Measurements from ENCODE around the gene ALB.

DNA sequence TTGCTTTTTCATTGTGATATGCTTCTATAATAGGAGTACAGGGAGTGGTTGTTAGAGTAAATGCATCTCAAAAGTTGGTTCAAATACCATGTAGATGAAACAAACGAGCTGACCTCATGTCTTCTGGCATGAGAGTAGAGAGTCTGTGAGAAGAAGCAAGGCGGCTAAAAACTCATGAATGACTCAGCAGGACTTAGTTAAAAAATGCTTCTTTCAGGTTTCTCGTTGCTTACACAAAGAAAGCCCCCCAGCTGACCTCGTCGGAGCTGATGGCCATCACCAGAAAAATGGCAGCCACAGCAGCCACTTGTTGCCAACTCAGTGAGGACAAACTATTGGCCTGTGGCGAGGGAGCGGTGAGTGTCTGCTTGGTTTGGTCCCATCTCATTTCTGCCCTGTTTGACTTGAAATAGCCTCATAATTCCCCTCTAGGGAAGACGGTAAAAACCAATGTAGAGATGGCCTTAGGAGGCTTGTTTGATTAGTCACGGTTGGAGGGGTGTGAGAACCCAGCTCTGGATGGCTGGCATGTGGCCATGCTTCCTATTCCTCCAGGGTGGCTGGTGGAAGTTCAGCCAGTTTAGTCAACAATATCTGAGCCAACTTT is 46.4 kb downstream of the ALB start:
- TF ChIP-seq, protein P1, sequence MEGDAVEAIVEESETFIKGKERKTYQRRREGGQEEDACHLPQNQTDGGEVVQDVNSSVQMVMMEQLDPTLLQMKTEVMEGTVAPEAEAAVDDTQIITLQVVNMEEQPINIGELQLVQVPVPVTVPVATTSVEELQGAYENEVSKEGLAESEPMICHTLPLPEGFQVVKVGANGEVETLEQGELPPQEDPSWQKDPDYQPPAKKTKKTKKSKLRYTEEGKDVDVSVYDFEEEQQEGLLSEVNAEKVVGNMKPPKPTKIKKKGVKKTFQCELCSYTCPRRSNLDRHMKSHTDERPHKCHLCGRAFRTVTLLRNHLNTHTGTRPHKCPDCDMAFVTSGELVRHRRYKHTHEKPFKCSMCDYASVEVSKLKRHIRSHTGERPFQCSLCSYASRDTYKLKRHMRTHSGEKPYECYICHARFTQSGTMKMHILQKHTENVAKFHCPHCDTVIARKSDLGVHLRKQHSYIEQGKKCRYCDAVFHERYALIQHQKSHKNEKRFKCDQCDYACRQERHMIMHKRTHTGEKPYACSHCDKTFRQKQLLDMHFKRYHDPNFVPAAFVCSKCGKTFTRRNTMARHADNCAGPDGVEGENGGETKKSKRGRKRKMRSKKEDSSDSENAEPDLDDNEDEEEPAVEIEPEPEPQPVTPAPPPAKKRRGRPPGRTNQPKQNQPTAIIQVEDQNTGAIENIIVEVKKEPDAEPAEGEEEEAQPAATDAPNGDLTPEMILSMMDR (IDR thresholded peaks at IDR 0.05): no peak
- no peak for TF ChIP-seq POLR2A (IDR thresholded peaks at IDR 0.05)

Measured in esophagus squamous epithelium (tissue), 4 donors.